Endometrial microvascular endothelial cells (primary cell): Measurements from ENCODE around the gene ZNF638. TPM values are rescaled to one million over a fixed set of nuclear protein-coding genes. Genes with fewer than 3 reads are reported as not detected.

Experiments
- in situ Hi-C: cut with HindIII; loops from 2 replicates; pipeline ENCODE4 v1.10.0; 2017; ENCODE audit warnings: low sequenced_read_pairs, low pct_unique_long_range_greater_than_20kb; ENCODE audit errors: inconsistent ontology term
- total RNA-seq: library from RNA; depleted of rRNA; stranded (reverse); fragments of >200 nt; gene quantifications from one replicate; pipeline ENCODE4 v1.2.3, GENCODE V29; 2015; ENCODE audit errors: inconsistent ontology term

The ZNF638 gene
- total RNA-seq, 1 donor from 2014 or later = 88.4 TPM

- in situ Hi-C loops = no loop called here
Measured at GRCh38 chr2:71446505-71446904, 114.9 kb downstream of the ZNF638 start.

- in situ Hi-C loops = no loop called here
Measured at GRCh38 chr2:71449343-71449742, 117.8 kb downstream of the ZNF638 start.

GRCh38 chr2:71451705-71452104 is 120.1 kb downstream of the ZNF638 start:
- in situ Hi-C loops = no loop called here

- in situ Hi-C loops = no loop called here
Measured at GRCh38 chr2:71452565-71452964, 121.0 kb downstream of the ZNF638 start.

- in situ Hi-C loops = no loop called here
Measured at GRCh38 chr2:71453404-71454220, 122.0 kb downstream of the ZNF638 start, which contains the start of gene DYSF. Gene DYSF (plus strand): TSS chr2:71453561.

GRCh38 chr2:71454221-71455010 is 122.8 kb downstream of the ZNF638 start:
- in situ Hi-C loops = no loop called here

GRCh38 chr2:71455011-71455740 is 123.6 kb downstream of the ZNF638 start:
- in situ Hi-C loops = no loop called here

- in situ Hi-C loops = no loop called here
Measured at GRCh38 chr2:71455741-71456569, 124.4 kb downstream of the ZNF638 start.

GRCh38 chr2:71456617-71457016 is 125.0 kb downstream of the ZNF638 start:
- in situ Hi-C loops = no loop called here

- in situ Hi-C loops = no loop called here
Measured at GRCh38 chr2:71457123-71457915, 125.7 kb downstream of the ZNF638 start.

- in situ Hi-C loops = no loop called here
Measured at GRCh38 chr2:71457923-71458322, 126.3 kb downstream of the ZNF638 start.

GRCh38 chr2:71458413-71459083 is 127.0 kb downstream of the ZNF638 start:
- in situ Hi-C loops = no loop called here

- in situ Hi-C loops = no loop called here
Measured at GRCh38 chr2:71459084-71459431, 127.5 kb downstream of the ZNF638 start.

GRCh38 chr2:71460056-71460455 is 128.5 kb downstream of the ZNF638 start:
- in situ Hi-C loops = loop anchor here (5.0 kb wide), 1 partner anchor 67 kb away; no protein-coding TSS in a partner anchor

- in situ Hi-C loops = loop anchor here (5.0 kb wide), 1 partner anchor 67 kb away; no protein-coding TSS in a partner anchor
Measured at GRCh38 chr2:71460595-71461303, 129.2 kb downstream of the ZNF638 start.

GRCh38 chr2:71461304-71461671 is 129.7 kb downstream of the ZNF638 start:
- in situ Hi-C loops = loop anchor here (5.0 kb wide), 1 partner anchor 66 kb away; no protein-coding TSS in a partner anchor
